GM18868 (cell line): ENCODE measurements around the gene KDM5D.

Source experiments
- ATAC-seq: cut with Tn5 transposase; IDR thresholded peaks from one replicate; pipeline ENCODE4 v1.9.1; 2021; ENCODE audit warnings: mild to moderate bottlenecking, moderate library complexity; ENCODE audit not compliant: unreplicated experiment

KDM5D gene

DNA sequence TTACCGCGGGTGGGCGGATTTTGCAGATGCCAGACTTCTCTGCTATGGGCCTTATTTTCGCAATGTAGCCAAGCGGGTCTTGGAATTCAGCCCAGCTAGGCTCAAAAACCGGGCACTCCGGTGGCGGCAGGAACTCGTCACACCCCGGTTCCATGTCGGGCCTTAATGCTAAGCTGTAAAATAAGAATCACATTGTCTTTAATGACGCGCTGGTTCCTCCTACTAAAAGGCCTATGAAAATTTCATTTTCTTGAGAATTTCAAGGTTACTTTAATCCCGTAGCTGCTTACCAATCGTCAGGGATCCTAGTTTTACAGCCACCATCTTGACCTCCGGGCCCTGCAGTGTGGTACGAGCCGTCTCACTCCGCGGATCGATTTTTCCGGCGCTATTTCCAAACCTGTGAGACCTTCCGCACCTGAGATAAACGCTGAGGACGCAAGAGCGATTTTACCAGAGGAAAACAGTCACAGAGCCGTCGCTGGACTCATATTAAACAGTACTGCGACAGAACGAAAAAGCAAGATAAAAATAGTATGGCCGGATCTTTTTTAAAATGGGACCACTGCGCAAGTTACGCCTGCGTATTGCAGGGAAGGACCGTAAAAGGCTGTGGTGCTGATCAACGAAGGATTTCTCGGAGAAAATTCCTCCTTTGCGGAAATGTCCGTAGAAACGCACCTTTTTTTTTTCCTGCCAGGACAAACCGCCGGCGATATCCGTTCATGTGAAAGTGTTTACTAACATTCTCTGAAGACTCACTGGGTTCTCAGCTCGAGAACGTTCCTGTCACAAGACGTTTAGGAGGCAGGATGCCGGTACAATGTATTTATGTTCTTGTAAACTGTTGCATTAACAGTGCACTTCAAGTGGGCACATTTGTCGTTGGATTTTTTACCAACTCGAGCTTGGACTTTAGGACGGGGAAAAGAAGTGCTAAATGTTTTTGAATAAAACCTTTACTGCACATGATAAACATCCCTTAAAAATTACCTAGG, at the start of gene KDM5D:
Gene KDM5D, minus strand, starts transcription at position 346 of the 998 bp plus-strand sequence. Its CDS starts 192 bp downstream, at position 154.
- peak; percentile 87 for ATAC-seq

DNA sequence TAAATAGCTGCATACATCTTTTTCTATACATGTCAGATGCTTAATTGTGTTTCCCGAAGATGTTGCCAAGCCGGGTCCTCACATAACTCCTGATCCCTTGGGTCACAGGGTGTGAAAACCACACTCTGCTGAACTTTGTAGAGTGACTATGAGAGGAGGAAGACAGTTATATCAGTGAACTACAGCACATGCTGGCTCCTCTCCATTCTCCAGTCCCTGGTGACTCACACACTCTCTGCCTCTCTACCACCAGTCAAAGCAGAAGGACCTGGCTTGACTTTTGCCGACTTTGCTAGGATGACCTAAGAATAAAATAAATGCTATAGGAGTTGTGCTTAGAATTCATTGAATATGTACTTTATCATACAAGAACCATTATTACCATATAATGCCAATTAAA, 23.8 kb upstream of the KDM5D start:
- no peak for ATAC-seq

DNA sequence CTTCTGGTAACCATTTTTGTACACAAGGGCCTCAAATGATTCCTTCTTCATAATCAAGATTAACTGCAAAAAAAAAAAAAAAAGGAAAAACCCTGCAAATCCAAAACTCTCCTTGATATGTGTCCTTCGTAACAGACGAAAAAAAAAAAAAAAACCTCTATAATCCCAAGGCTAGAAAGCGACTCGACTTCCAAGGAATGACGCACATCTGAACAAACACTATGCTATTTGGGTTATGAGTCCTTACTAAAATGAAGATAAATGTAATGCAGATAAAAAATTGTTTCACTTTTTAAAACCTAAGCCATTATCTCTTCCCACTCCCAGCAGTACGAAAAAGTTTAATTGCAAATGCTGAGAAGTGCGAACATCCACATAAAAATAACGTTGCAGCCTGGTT, 1.2 kb downstream of the KDM5D start:
- ATAC-seq = no peak

DNA sequence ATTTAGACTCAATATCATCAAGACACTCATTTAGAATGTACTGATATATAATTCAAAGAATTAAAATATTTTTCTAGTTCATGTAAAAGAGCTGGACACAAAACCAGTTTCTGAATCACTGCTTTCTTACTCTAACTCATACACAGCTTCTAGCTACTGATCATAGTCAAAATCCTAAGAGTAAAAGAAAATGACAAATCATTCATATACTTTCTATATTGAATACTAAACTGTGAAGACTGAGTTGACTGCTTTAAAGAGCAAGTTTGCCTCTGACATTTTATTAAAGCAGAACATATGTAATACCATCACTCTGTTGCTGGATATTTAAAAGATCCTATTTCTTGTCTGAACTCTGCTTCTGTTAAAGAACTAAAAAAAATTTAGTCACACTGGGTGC, 2.4 kb downstream of the KDM5D start:
- ATAC-seq = no peak

DNA sequence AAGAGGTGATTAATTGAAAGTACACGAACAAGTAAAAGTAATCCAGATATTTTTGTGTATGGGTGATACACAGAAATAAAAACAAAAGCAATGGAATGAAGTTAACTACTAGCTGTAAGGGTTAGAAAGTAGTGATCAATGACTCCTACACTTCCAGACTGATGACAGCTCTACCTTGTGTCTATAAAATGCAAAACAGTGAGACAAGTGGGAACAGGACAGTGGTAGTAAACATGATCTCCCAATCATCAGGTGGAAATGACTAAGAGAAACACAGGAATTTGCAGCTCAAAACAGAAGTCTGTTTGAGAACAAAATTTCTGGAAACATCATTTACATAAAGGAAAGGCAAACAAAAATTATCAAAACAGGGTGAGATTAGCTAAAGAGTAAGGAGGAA, 10.1 kb downstream of the KDM5D start:
- ATAC-seq = no peak

DNA sequence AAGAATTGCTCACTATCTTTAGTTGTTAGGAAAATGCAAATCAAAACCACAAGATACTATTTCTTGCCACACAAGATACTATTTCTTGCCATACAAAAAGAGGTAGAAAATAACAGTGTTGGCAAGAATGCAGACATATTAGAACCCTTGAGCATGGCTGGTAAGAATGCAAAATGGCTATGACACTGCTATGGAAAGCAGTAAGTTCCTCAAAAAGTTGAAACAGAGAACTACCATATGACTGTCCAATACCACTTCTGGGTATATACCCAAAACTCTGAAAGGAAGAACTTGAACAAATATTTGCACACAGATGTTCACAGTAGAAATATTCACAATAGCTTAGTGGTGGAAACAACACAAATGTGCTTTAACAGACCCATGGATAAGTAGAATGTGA, 26.6 kb downstream of the KDM5D start:
- peak; percentile 96 for ATAC-seq

DNA sequence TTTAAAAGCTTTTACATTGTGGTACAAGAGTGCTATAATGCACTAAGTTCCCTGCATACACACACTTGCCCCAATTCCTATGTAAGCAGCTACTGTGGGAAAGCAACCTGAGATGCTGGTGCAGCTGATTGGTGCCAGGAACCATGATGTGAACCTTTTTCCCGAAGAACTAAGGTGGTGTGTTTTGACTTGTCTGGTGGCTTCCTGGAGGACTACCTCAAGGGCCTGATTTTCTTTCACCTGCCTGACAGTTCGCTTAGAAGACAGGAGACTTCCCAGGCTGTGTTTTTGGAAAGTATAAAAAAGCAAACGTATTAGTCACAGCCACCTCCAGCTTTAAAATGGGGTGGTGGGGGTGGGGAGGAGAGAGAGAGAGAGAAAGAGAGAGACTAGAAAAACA, 27.4 kb downstream of the KDM5D start:
- no peak for ATAC-seq

DNA sequence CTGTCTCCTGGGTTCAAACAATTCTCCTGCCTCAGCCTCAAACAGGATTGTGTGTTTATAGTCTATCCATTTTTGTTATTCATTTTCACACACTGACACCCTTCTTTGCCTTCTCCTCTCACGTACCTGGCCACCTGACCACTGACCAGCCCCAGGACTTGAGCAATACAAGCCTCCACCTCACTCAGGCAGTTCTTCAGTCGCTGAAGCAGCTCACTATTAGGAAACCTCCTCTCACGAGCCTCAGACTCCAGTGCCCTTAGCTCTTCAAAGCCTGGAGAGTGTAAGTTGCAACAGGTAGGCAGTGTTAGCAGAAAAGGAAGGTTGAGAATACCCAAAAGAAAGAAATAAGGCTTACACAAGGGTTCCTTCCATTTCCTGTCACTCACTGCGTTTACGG, 29.3 kb downstream of the KDM5D start:
- no peak for ATAC-seq

DNA sequence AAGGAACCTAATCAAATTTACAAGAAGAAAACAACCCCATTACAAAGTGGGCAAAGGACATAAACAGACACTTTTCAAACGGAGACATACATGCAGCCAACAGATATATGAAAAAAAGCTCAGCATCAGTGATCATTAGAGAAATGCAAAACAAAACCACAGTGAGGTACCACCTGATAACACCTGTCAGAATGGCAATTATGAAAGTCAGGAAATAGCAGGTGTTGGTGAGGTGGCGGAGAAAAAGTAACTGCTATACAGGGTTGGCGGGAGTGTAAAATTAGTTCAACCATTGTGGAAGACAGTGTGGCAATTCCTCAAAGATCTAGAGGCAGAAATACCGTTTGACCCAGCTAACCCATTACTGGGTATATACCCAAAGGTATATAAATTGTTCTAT, 31.1 kb downstream of the KDM5D start:
- no peak for ATAC-seq

DNA sequence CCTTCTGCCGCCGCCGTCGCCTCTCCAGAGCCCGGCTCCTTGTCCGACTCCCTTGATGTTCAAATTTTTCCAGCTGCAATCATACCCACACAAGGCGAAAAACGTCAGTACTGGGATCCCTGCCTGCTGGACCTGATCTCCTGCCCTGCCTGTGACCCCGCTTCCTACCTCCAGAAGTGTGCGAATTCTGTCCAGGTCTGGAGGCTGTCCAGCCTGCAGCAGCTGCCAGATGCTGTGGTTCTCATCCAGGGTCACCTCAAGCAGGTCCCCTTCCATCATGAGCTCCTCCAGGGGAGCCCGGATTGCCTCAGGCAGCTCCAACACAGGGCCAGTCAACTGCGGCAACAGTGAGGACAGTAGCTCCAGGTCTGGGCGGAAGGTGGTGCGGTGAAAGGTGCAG, 38.3 kb downstream of the KDM5D start:
- ATAC-seq = no peak

DNA sequence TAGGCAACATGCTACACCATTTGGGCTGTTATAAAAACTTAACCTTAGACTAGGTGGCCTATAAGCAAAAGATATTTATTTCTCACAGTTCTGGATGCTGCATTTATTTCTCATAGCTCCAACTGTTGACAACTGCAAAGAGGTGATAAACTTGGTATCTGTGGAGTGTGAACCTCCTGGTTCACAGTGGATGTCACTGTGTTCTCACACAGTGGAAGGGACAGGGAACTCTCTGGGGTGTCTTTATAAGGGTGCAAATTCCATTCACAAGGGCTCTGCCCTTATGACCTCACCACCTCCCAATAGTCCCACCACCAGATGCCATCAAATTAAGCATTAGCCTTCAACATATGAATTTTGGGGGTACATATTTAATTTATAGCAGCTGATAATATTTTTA, 46.0 kb downstream of the KDM5D start:
- ATAC-seq = no peak

DNA sequence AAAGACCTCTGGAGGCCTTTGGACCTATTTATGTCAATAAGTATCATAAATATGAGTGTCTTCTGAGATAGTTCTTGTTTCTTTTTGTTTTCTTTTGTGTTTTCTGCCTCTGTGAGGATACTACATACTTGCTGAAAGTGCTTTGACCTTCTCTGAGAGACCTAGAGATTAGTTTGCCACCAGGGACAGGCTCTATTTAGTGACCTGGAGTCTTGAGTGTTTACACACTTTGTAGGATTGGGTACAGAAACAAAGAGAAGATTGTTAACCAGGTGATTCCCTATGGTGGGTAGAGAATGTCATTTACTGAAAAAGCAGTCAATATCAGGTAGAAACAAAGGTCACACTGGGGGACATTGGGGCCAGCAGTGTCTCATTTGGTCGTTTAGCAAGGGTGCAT, 63.7 kb downstream of the KDM5D start:
- ATAC-seq = no peak
